ENCODE data around the gene SHTN1. TPM values are rescaled to one million over a fixed set of nuclear protein-coding genes. Genes with fewer than 3 reads are reported as not detected.

SHTN1 gene
- total RNA-seq, 3 donors from 2014 or later (not counting 1 experiment from before 2014, with no cell fraction given): 0.88 to 1.4 (median 1.1) TPM

GRCh38 chr10:116974456-116975005, 30.5 kb downstream of the SHTN1 start:
- Histone ChIP-seq H3K36me3 (ENCODE audit: control insufficient read depth, insufficient read depth, low read length) (no peaks in the 10 kb centered on the region), H3K27ac (ENCODE audit: low read length) (no peak overlapping the region), H3K4me3 (ENCODE audit: low read length) (no peak overlapping the region), H3K27me3 (ENCODE audit: control insufficient read depth, insufficient read depth, low read length) (no peaks in the 10 kb centered on the region), H3K9me3 (ENCODE audit: control insufficient read depth, insufficient read depth, low read length) (no peaks in the 10 kb centered on the region), H3K4me1 (ENCODE audit: control insufficient read depth, insufficient read depth, low read length) (no peaks in the 10 kb centered on the region)
- H3K27ac Mint-ChIP-seq: no peak overlapping the region
- WGBS (ENCODE audit: insufficient coverage): 80% methylated on average over 3 of the region's 5 CpGs
- no peak for TF ChIP-seq CTCF (IDR thresholded peaks at IDR 0.05)
- H3K9me3 Mint-ChIP-seq: no peaks in the 10 kb centered on the region
- no peaks in the 10 kb centered on the region for H3K4me1 Mint-ChIP-seq
- no peak for DNase-seq
- H3K4me3 Mint-ChIP-seq: no peak overlapping the region
- no peak for ATAC-seq
- H3K27me3 Mint-ChIP-seq (ENCODE audit: low read depth in 2 of 2): no peaks in the 10 kb centered on the region
- no peaks in the 10 kb centered on the region for H3K36me3 Mint-ChIP-seq
- intact Hi-C loops (cut with micrococcal nuclease): no loop called here

DNA sequence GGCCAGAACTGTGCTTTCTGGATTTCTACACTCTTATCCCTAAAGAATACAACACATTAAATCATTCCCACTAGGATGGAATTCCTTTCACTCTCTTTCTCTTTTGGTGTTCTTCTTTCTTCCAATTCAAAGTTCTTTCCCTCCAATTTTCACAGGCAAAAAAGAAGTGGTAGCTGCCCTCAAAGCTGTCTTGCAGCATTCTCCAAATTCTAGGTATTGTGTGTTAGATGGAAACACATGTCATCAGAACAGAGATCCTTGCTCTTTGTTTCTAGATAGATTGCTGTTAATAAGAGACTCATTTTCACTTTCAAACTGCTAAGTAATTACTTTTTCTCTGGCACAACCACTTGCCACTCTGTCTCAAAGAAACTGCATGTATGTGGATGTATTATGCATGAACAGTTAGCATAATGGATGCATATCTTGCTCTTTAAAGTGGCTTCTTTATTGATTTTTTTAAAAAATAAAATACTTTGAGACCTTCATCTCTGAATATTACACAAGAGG, 31.0 kb downstream of the SHTN1 start:
- no peak for DNase-seq
- Histone ChIP-seq H3K9me3 (ENCODE audit: control insufficient read depth, insufficient read depth, low read length) (no peaks in the 10 kb centered on the region), H3K27ac (ENCODE audit: low read length) (no peak overlapping the region), H3K4me3 (ENCODE audit: low read length) (no peak overlapping the region), H3K4me1 (ENCODE audit: control insufficient read depth, insufficient read depth, low read length) (no peaks in the 10 kb centered on the region), H3K27me3 (ENCODE audit: control insufficient read depth, insufficient read depth, low read length) (no peaks in the 10 kb centered on the region), H3K36me3 (ENCODE audit: control insufficient read depth, insufficient read depth, low read length) (no peaks in the 10 kb centered on the region)
- Mint-ChIP-seq H3K27ac (no peak overlapping the region), H3K36me3 (no peaks in the 10 kb centered on the region), H3K4me1 (no peaks in the 10 kb centered on the region), H3K9me3 (no peaks in the 10 kb centered on the region), H3K27me3 (ENCODE audit: low read depth in 2 of 2) (no peaks in the 10 kb centered on the region), H3K4me3 (no peak overlapping the region)
- no peak for ATAC-seq
- intact Hi-C loops (cut with micrococcal nuclease): no loop called here
- no peak for TF ChIP-seq CTCF (IDR thresholded peaks at IDR 0.05)

GRCh38 chr10:116973371-116973905, 31.5 kb downstream of the SHTN1 start:
- H3K9me3 ChIP-seq (ENCODE audit: control insufficient read depth, insufficient read depth, low read length): no peaks in the 10 kb centered on the region
- Mint-ChIP-seq H3K36me3 (no peaks in the 10 kb centered on the region), H3K27ac (no peak overlapping the region), H3K4me1 (no peaks in the 10 kb centered on the region), H3K9me3 (no peaks in the 10 kb centered on the region), H3K27me3 (ENCODE audit: low read depth in 2 of 2) (no peaks in the 10 kb centered on the region), H3K4me3 (no peak overlapping the region)
- H3K27ac ChIP-seq (ENCODE audit: low read length): no peak overlapping the region
- no peak overlapping the region for H3K4me3 ChIP-seq (ENCODE audit: low read length)
- H3K27me3 ChIP-seq (ENCODE audit: control insufficient read depth, insufficient read depth, low read length): no peaks in the 10 kb centered on the region
- 89% methylated on average over 4 of the region's 4 CpGs for WGBS (ENCODE audit: insufficient coverage)
- intact Hi-C loops (cut with micrococcal nuclease): no loop called here
- no peak for ATAC-seq
- no peaks in the 10 kb centered on the region for H3K36me3 ChIP-seq (ENCODE audit: control insufficient read depth, insufficient read depth, low read length)
- no peak for TF ChIP-seq CTCF (IDR thresholded peaks at IDR 0.05)
- DNase-seq: no peak
- H3K4me1 ChIP-seq (ENCODE audit: control insufficient read depth, insufficient read depth, low read length): no peaks in the 10 kb centered on the region

DNA sequence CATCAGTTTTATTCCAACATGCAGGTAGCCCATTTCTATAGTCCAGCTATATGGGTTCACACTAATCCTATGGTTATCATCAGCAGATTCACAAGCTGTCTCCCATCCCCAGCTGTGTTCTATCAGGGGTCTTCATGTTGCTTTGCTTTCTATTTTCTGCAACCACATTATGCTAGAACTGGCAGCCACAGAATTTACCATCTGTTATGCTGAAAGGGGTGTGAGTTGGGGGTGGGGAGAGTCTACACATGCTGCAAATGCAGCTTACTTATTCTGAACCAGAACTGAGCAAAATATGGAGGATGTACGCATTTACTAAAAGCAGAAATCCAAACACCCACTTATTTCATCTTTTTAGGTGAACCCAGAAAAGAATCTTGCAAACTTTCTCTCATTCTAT, 32.9 kb downstream of the SHTN1 start:
- Mint-ChIP-seq H3K36me3 (no peaks in the 10 kb centered on the region), H3K4me3 (no peak overlapping the region), H3K4me1 (no peaks in the 10 kb centered on the region), H3K9me3 (no peaks in the 10 kb centered on the region), H3K27me3 (ENCODE audit: low read depth in 2 of 2) (no peaks in the 10 kb centered on the region), H3K27ac (no peak overlapping the region)
- no peak for ATAC-seq
- no peak for TF ChIP-seq CTCF (IDR thresholded peaks at IDR 0.05)
- H3K4me3 ChIP-seq (ENCODE audit: low read length): no peak overlapping the region
- H3K27ac ChIP-seq (ENCODE audit: low read length): no peak overlapping the region
- no peaks in the 10 kb centered on the region for H3K9me3 ChIP-seq (ENCODE audit: control insufficient read depth, insufficient read depth, low read length)
- H3K36me3 ChIP-seq (ENCODE audit: control insufficient read depth, insufficient read depth, low read length): no peaks in the 10 kb centered on the region
- 89% methylated on average over 1 of the region's 1 CpG for WGBS (ENCODE audit: insufficient coverage)
- DNase-seq: no peak
- no peaks in the 10 kb centered on the region for H3K27me3 ChIP-seq (ENCODE audit: control insufficient read depth, insufficient read depth, low read length)
- intact Hi-C loops (cut with micrococcal nuclease): no loop called here
- H3K4me1 ChIP-seq (ENCODE audit: control insufficient read depth, insufficient read depth, low read length): no peaks in the 10 kb centered on the region

Data from natural killer cell (primary cell).